KOPT-K1 (cell line): ENCODE measurements around the gene SPHK1.

Experiments used
- H3K27ac ChIP-seq: fragments of 200-600 bp; sonication (generic); 2 replicates; pipeline ENCODE4 v1.5.1; 2016; ENCODE audit warnings: antibody characterized with exemption, mild to moderate bottlenecking, low read depth, low read length; ENCODE audit not compliant: poor library complexity, severe bottlenecking
- H3K36me3 ChIP-seq: fragments of 200-600 bp; sonication (generic); 2 replicates; pipeline ENCODE4 v1.5.1; 2017; ENCODE audit warnings: antibody characterized with exemption, mild to moderate bottlenecking, low read length, moderate library complexity; ENCODE audit not compliant: insufficient read depth
- H3K9me3 ChIP-seq: fragments of 200-600 bp; sonication (generic); 2 replicates; pipeline ENCODE4 v1.5.1; 2017; ENCODE audit warnings: antibody characterized with exemption, low read length, mild to moderate bottlenecking; ENCODE audit not compliant: insufficient read depth, poor library complexity, severe bottlenecking

SPHK1 gene

DNA sequence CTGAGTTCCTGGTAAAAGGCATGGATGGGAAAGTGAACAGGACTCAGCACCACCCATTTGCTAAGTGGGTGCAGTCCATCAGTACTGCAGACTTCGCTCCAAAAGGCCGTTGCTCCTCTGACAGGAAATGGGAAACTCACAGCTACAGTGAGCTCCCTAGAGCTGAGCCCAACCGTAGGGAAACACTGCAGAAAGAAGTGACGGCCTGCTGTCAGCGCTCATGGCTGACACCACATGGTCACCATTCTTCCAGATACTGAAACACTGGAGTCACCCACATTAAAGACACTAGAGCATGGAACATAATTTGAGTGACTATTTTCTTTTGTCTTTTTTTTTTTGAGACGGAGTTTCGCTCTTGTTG, 36.6 kb downstream of the SPHK1 start:
- H3K36me3 ChIP-seq, result peaks cover 7% of the 10 kb centered on the region; the same call in 1 of the 2 replicates
- H3K27ac ChIP-seq, result no peak overlapping the region
- no peaks in the 10 kb centered on the region for H3K9me3 ChIP-seq

- Histone ChIP-seq H3K9me3 (no peaks in the 10 kb centered on the region), H3K36me3 (no peaks in the 10 kb centered on the region; the same call in 1 of the 2 replicates), H3K27ac (no peak overlapping the region)
These were observed 38.0 kb downstream of the SPHK1 start for GRCh38 chr17:76422406-76422805.

DNA sequence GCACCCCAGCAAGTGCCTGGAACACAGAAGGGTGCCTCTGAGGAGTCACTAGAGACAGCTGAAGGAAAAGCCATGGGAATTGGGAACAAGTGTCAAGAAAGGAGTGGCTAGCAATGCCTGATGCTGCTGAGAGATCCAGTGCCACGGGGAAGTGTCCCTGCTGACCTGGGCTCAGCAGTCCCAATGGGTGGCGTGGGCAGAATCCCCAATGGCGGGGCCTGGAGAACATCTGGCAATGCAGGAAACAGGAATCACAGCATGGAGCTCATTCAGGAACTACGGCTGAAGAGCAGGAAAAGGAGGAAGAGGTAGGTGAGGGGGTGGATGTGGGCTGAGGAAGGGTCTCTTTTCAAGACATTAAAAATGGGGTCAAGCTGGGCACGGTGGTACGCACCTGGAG, 38.5 kb downstream of the SPHK1 start:
- H3K36me3 ChIP-seq, result no peaks in the 10 kb centered on the region; the same call in 1 of the 2 replicates
- H3K27ac ChIP-seq, result no peak overlapping the region
- H3K9me3 ChIP-seq, result no peaks in the 10 kb centered on the region

- Histone ChIP-seq H3K9me3 (no peaks in the 10 kb centered on the region), H3K27ac (no peak overlapping the region), H3K36me3 (no peaks in the 10 kb centered on the region; the same call in 1 of the 2 replicates)
These were observed 42.4 kb downstream of the SPHK1 start for GRCh38 chr17:76426853-76427252.

DNA sequence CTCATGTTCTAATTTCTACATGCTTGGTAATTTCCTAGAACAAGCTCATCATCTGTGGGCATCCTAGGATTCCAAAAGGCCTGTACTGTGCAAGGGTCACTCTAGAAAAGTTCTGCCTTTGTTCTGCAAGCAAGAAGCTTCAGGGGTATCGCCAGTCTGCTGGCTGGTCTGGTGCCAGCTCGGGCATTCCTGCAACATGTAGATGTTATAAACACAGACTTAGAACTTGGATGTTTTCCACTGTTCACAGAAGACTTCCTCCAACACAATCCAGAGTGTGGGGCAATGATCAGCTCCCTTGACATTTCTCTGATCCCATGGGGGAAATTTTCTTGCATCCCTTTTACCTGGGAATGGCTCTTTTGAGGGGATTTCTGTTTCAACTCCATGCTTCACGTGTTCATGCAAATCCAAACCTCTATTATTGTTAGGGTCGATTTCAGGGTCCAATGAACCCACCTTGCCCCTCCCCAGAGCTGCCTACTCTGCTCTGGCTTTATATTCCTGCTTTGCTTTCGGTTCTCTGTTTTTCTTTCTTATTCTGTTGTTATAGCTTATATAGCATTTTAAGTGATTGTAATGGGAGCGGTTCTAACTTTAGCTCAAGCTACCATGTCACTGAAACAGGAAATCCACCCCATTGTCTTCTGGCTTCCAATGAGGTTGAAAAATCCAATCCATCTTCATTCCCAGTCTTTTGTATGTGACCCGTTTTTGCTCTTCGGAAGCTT, 43.3 kb downstream of the SPHK1 start:
- no peak overlapping the region for H3K27ac ChIP-seq
- no peaks in the 10 kb centered on the region for H3K36me3 ChIP-seq
- H3K9me3 ChIP-seq, result no peaks in the 10 kb centered on the region

GRCh38 chr17:76428511-76428910, 44.1 kb downstream of the SPHK1 start:
- Histone ChIP-seq H3K36me3 (no peaks in the 10 kb centered on the region), H3K9me3 (no peaks in the 10 kb centered on the region), H3K27ac (no peak overlapping the region)

DNA sequence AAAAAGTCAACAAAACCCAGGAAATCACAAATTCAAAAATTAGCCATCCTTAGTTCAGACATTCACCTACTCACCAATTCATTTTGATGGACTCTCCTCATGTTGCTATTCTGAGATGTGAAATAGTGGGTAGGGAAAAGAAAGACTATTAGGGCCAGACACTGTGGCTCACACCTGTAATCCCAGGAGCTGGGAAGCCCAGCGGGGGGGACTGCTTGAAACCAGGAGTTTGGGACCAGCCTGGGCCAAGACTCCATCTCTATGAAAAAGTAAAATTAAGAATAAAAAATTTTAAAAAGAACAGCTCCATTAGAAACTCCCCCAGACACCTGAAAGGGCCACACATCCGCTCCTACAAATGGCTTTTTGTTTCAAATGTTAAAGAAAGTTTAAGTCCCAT, 47.1 kb downstream of the SPHK1 start:
- peaks cover 4% of the 10 kb centered on the region; the same call in 1 of the 2 replicates for H3K36me3 ChIP-seq
- no peak overlapping the region for H3K27ac ChIP-seq
- no peaks in the 10 kb centered on the region for H3K9me3 ChIP-seq

- peaks cover 4% of the 10 kb centered on the region; the same call in 1 of the 2 replicates for H3K36me3 ChIP-seq
- no peaks in the 10 kb centered on the region for H3K9me3 ChIP-seq
- H3K27ac ChIP-seq, result no peak overlapping the region
These were observed 47.6 kb downstream of the SPHK1 start for GRCh38 chr17:76432004-76432403.

DNA sequence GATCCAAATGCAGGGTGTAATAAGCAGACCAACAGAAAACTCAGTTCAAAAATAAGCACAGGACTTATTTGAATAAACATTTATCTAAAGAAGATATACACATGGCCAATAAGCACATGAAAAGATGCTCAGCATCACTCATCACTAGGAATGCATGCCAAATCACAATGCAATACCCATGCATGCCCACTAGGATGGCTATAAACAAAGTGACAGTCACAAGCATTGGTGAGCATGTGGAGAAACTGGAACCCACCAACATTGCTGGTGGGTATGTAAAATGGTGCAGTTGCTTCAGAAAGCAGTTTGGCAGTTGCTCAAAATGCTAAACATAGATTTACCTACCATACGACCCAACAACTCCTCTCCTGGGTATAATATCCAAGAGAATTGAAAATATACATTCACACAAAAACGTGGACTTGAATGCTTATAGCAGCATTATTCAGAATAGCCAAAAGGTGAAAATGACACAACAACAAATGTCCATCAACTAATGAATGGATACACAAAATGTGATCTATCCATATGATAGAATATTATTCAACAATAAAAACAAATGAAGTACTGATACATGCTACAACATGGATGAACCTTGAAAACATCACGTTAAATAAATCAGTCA, 48.4 kb downstream of the SPHK1 start:
- Histone ChIP-seq H3K36me3 (peaks cover 4% of the 10 kb centered on the region; the same call in 1 of the 2 replicates), H3K27ac (no peak overlapping the region), H3K9me3 (no peaks in the 10 kb centered on the region)

DNA sequence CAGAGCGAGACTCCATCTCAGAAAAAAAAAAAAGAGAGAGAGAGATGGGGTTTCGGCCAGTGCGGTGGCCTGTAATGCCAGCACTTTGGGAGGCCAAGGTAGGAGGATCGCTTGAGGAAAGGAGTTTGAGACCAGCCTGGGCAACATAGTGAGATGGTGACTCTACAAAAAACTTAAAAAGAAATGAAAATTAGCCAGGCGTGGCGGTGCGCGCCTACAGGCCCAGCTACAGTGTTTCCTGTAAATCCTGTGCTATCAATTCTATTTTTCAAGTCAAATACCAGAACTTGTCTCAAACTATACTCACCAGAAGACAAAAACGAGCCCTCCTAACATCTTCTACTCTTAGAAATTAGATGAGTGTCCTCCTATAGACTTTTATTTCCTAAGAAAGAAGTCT, 49.3 kb downstream of the SPHK1 start:
- H3K36me3 ChIP-seq, result peaks cover 4% of the 10 kb centered on the region; the same call in 1 of the 2 replicates
- no peaks in the 10 kb centered on the region for H3K9me3 ChIP-seq
- no peak overlapping the region for H3K27ac ChIP-seq

DNA sequence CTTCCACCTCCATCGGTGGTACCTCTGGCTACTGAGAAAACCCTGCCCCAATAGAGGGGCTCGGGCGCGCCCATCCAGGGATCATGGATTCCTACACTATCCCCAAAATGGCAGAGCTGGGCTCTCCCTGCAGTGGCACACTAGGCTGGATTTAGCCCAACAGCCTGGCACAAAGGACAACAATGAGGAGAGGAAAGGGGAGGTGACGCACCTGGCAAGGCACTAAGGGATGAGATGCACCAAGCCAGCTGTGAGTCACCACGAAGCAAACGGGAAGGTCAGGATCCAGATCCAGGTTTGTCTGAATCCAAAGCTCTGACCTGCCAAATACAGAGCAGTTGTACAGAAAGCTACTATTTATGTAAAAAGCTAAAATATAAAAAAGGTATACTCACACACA, 50.5 kb downstream of the SPHK1 start:
- H3K9me3 ChIP-seq, result no peaks in the 10 kb centered on the region
- peaks cover 4% of the 10 kb centered on the region; the same call in 1 of the 2 replicates for H3K36me3 ChIP-seq
- no peak overlapping the region for H3K27ac ChIP-seq

DNA sequence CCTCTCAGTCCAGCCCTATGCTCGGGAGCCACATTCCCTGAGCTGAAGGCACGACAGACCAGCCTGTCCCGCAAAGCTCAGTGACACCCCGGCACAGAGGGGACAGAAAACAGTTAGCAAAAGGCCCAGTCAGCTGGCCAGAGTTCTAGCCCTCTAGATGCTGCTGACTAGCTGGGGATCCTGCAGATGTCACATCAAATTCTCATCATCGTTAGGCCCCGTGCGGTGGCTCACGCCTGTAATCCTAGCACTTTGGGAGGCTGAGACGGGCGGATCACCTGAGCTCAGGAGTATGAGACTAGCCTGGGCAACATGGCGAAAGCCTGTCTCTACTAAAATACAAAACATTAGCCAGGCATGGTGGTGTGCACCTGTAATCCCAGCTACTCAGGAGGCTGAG, 51.3 kb downstream of the SPHK1 start:
- H3K36me3 ChIP-seq, result peaks cover 4% of the 10 kb centered on the region; the same call in 1 of the 2 replicates
- no peak overlapping the region for H3K27ac ChIP-seq
- H3K9me3 ChIP-seq, result no peaks in the 10 kb centered on the region
